ENCODE data around the gene SDF2.

DNA sequence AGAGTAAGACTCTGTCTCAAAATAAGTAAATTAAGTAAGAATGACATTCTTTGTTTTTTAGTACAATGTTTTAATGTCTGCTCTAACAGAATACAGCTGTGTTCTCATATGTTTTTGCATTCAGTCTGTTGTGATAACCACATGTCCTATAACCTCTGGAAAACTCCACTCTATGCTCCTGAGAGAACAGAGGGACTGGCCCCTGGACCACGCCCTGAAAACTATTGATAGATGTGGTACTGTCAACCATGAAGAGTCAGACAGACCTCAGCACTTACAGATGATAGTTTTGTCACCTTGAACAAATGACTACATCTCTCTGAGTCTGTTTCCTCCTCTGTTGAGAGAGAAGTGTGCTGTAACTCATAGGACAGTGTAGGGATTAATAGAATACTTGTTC, 8.2 kb upstream of the SDF2 start:
- TF ChIP-seq, protein P1, sequence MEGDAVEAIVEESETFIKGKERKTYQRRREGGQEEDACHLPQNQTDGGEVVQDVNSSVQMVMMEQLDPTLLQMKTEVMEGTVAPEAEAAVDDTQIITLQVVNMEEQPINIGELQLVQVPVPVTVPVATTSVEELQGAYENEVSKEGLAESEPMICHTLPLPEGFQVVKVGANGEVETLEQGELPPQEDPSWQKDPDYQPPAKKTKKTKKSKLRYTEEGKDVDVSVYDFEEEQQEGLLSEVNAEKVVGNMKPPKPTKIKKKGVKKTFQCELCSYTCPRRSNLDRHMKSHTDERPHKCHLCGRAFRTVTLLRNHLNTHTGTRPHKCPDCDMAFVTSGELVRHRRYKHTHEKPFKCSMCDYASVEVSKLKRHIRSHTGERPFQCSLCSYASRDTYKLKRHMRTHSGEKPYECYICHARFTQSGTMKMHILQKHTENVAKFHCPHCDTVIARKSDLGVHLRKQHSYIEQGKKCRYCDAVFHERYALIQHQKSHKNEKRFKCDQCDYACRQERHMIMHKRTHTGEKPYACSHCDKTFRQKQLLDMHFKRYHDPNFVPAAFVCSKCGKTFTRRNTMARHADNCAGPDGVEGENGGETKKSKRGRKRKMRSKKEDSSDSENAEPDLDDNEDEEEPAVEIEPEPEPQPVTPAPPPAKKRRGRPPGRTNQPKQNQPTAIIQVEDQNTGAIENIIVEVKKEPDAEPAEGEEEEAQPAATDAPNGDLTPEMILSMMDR (IDR thresholded peaks at IDR 0.05): no peak
- TF ChIP-seq POLR2A (IDR thresholded peaks at IDR 0.05): no peak
